Omental fat pad (tissue), 4 donors: ENCODE data around the gene WDR11. TPM values are rescaled to one million over a fixed set of nuclear protein-coding genes. Genes with fewer than 3 reads are reported as not detected.

Experiments used
- ATAC-seq: fragments of 150-250 bp; one replicate; pipeline ENCODE4 v1.9.1; 2016; ENCODE audit warnings: mild to moderate bottlenecking, moderate library complexity; ENCODE audit not compliant: low FRiP score
- DNase-seq: peaks from one replicate; pipeline ENCODE4 v3.0.0-alpha.2; 2019; ENCODE audit warnings: low spot score
- CTCF ChIP-seq, 3 donors: fragments of 450-650 bp; IDR thresholded peaks; one replicate each; pipeline ENCODE4 v1.5.1; 2016 to 2017; ENCODE audit warnings: antibody characterized with exemption in 3 of 3, mild to moderate bottlenecking in 3 of 3, moderate library complexity in 2 of 3
- total RNA-seq, 4 donors: library from RNA; depleted of rRNA; stranded (reverse); fragments of >200 nt; gene quantifications; one replicate each; pipeline ENCODE4 v1.1.0, GENCODE V29; 2016

Gene WDR11
- total RNA-seq, 4 donors from 2014 or later: 43.3 to 63.2 (median 55.0) TPM

DNA sequence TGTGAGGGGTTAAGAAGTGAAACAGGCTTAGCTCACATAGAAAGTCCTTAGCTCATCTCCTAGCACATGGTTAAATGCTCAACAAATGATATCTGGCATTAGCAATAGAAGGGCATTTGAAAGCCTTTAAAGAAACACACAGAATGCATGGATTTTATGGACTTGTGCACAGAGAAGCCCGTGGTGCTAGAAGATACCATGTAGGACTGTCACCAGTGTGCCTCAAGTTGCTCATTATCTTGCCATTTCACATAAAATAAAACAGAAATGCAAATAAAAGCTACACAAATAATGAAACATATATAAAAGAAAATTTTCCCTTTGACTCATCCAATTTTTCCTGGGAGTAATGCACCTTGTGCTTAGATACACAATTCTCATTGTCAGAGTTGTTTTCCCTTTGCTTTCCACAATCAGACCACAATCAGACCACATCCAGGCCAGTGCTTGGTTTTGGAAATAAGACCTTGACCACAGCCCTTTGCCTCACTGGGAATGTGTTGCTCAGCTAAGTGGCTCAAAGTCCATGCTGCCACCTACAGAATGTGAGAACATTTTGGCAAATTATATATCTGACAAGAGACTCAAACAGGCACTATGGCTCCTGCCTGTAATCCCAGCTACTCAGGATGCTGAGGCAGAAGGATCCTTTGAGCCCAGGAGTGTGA lies 9.5 kb upstream of the WDR11 start:
- DNase-seq (no peak), ATAC-seq (no peak)
- TF ChIP-seq CTCF (IDR thresholded peaks at IDR 0.05): no peak

DNA sequence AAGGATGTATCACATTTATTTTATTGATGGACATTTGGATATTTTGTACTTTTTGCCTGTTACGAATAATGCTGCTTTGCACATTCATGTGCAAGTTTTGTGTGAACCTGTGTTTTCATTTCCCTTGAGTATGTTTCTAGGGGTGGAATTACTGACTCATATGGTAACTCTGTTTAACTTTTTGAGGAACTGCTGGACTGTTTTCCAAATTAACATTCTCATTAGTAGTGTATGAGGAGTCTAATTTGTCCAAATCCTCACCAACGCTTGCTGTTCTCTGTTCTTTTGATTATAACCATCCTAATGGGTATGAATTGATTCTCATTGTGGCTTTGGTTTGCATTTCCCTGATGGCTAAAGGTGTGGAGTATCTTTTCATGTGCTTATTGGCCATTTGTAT lies 3.2 kb downstream of the WDR11 start:
- ATAC-seq (no peak), DNase-seq (no peak)
- TF ChIP-seq CTCF (IDR thresholded peaks at IDR 0.05): no peak

- DNase-seq: no peak
- TF ChIP-seq CTCF (IDR thresholded peaks at IDR 0.05): no peak
- ATAC-seq: no peak
These were observed 10.2 kb downstream of the WDR11 start for GRCh38 chr10:120861178-120861855.

DNA sequence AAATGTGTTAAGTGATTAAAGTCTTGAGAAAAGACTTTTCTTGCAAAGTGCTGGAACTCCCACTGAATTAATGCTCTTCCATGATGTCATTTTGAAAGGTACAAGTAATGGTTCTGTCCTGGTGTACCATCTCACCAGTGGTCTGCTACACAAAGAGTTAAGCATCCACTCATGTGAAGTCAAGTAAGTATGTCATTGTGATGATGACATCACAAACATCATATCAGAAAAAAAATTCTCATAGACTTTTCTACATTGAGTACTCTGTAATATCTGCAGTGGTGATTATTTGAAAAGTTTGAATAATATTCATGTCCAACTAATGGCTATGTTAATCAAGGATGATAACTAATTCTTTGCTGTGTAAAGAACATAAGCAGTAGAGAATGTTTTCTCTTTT lies 22.6 kb downstream of the WDR11 start:
- ATAC-seq: no peak
- no peak for DNase-seq
- TF ChIP-seq CTCF (IDR thresholded peaks at IDR 0.05): no peak

GRCh38 chr10:120883071-120883470 lies 31.9 kb downstream of the WDR11 start:
- ATAC-seq: no peak
- DNase-seq: no peak
- no peak for TF ChIP-seq CTCF (IDR thresholded peaks at IDR 0.05)

DNA sequence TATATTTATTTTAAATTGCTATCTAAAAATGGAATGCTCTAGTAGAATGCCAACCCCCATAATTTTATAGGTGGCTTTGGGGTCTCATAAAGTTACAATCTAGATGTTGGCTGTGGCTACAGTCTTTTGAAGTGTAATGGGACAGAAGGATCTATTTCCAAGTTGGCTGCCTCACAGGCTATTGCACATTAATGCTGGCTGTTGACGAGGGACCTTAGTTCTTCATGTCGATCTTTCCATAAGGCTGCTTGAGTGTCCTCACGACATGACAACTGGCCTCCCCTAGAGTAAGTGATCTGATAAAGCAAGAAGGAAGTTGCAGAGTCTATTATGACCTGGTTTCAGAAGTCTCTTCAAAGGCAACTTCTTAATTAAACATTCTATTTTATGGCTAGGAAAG lies 36.3 kb downstream of the WDR11 start:
- DNase-seq (no peak), ATAC-seq (no peak)
- no peak for TF ChIP-seq CTCF (IDR thresholded peaks at IDR 0.05)

DNA sequence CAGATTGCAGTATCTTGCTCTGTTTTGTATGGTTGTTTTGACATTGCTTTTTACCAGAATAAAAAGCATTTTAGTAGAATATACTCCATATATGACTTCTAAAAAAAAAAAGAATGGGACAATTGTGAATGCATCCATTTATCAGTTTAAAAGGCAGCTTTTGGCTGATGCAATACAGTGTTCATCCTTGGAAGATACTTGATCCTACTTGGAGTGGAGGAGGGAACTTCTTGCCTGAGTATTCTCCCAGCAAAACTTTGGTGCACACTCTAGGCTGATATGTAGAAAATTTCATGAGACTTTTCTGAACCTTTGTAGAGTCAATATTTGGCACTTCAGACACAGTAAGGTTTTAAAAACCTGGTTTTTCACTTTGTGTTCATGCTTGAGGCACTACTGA lies 40.2 kb downstream of the WDR11 start:
- no peak for TF ChIP-seq CTCF (IDR thresholded peaks at IDR 0.05)
- DNase-seq (no peak), ATAC-seq (no peak)
